ENCODE measurements around the gene LRRC32. TPM values are rescaled to one million over a fixed set of nuclear protein-coding genes. Genes with fewer than 3 reads are reported as not detected.

Gene LRRC32
- total RNA-seq, 3 donors from 2014 or later, result 10.4 to 20.3 (median 18.6) TPM

GRCh38 chr11:76677458-76677765 lies 6.9 kb upstream of the LRRC32 start:
- H3K4me1 ChIP-seq (ENCODE audit: low read depth), result peaks cover 3% of the 10 kb centered on the region
- TF ChIP-seq CTCF (IDR thresholded peaks at IDR 0.05), result no peak
- no peak overlapping the region for H3K4me3 ChIP-seq
- ATAC-seq, result no peak
- H3K9me3 ChIP-seq, result no peaks in the 10 kb centered on the region
- intact Hi-C loops (cut with DNase I, micrococcal nuclease), result no loop called here
- no peak for DNase-seq
- H3K36me3 ChIP-seq (ENCODE audit: low read depth), result no peaks in the 10 kb centered on the region

- Histone ChIP-seq H3K9me3 (no peaks in the 10 kb centered on the region), H3K4me3 (no peak overlapping the region), H3K4me1 (ENCODE audit: low read depth) (peaks cover 3% of the 10 kb centered on the region), H3K36me3 (ENCODE audit: low read depth) (no peaks in the 10 kb centered on the region)
- ATAC-seq (no peak), DNase-seq (peak in 1 of 3 donors; percentile 23)
- no peak for TF ChIP-seq CTCF (IDR thresholded peaks at IDR 0.05)
- intact Hi-C loops (cut with DNase I, micrococcal nuclease), result no loop called here
Observed at GRCh38 chr11:76676636-76677457, 6.3 kb upstream of the LRRC32 start.

- Histone ChIP-seq H3K4me1 (ENCODE audit: low read depth) (peaks cover 13% of the 10 kb centered on the region), H3K4me3 (no peak overlapping the region), H3K9me3 (no peaks in the 10 kb centered on the region), H3K36me3 (ENCODE audit: low read depth) (no peaks in the 10 kb centered on the region)
- intact Hi-C loops (cut with DNase I, micrococcal nuclease), result no loop called here
- no peak for TF ChIP-seq CTCF (IDR thresholded peaks at IDR 0.05)
- ATAC-seq (no peak), DNase-seq (peak in 1 of 3 donors; percentile 42)
Observed at GRCh38 chr11:76674517-76675400, 4.2 kb upstream of the LRRC32 start.

GRCh38 chr11:76673176-76674142 lies 2.9 kb upstream of the LRRC32 start:
- Histone ChIP-seq H3K9me3 (no peaks in the 10 kb centered on the region), H3K4me1 (ENCODE audit: low read depth) (peaks cover 13% of the 10 kb centered on the region), H3K4me3 (no peak overlapping the region), H3K36me3 (ENCODE audit: low read depth) (no peaks in the 10 kb centered on the region)
- no peak for TF ChIP-seq CTCF (IDR thresholded peaks at IDR 0.05)
- ATAC-seq, result no peak
- no peak for DNase-seq
- intact Hi-C loops (cut with DNase I, micrococcal nuclease), result no loop called here
